HepG2 (cell line): Measurements from ENCODE around the gene ZFPM1. TPM values are rescaled to one million over a fixed set of nuclear protein-coding genes. Genes with fewer than 3 reads are reported as not detected.

Experiments
- ATF7-NPFF ChIP-seq: sonication (generic); formaldehyde crosslinking; IDR thresholded peaks from 2 replicates; pipeline ENCODE4 v1.8.1; 2023; ENCODE audit warnings: mild to moderate bottlenecking, low read depth, missing genetic modification reagents, moderate library complexity
- CBX1 ChIP-seq: IDR thresholded peaks from one replicate; pipeline ENCODE4 v1.6.1; 2016; ENCODE audit warnings: antibody characterized with exemption, low read depth
- FOXK1 ChIP-seq: sonication (generic); formaldehyde crosslinking; IDR thresholded peaks from 2 replicates; pipeline ENCODE4 v1.4.0; 2020; ENCODE audit warnings: low read depth, missing genetic modification reagents, borderline replicate concordance
- GATAD1 ChIP-seq: IDR thresholded peaks from 2 replicates; pipeline ENCODE4 v1.6.1; 2016; ENCODE audit warnings: missing genetic modification reagents, missing compliant biosample characterization
- HDAC1 ChIP-seq: sonication (generic); formaldehyde crosslinking; IDR thresholded peaks from 2 replicates; pipeline ENCODE4 v1.5.1; 2020; ENCODE audit warnings: mild to moderate bottlenecking, missing genetic modification reagents
- HHEX ChIP-seq: IDR thresholded peaks from 2 replicates; pipeline ENCODE4 v1.6.1; 2016; ENCODE audit warnings: control low read depth
- IKZF4 ChIP-seq: sonication (generic); formaldehyde crosslinking; IDR thresholded peaks from 2 replicates; pipeline ENCODE4 v1.5.1; 2020; ENCODE audit warnings: borderline replicate concordance, mild to moderate bottlenecking, low read depth, missing genetic modification reagents; ENCODE audit errors: not compliant biosample characterization
- MEIS2 ChIP-seq: sonication (generic); formaldehyde crosslinking; IDR thresholded peaks from 2 replicates; pipeline ENCODE4 v1.9.0; 2021; ENCODE audit warnings: mild to moderate bottlenecking, missing genetic modification reagents
- PHB2 ChIP-seq: fragments of 450-650 bp; IDR thresholded peaks from 2 replicates; pipeline ENCODE4 v1.6.1; 2018; ENCODE audit not compliant: partially characterized antibody
- POGZ ChIP-seq: sonication (generic); formaldehyde crosslinking; IDR thresholded peaks from 2 replicates; pipeline ENCODE4 v1.4.0; 2020; ENCODE audit warnings: mild to moderate bottlenecking, missing genetic modification reagents
- RAD21 ChIP-seq: fragments of 450-650 bp; formaldehyde crosslinking; IDR thresholded peaks from 2 replicates; pipeline ENCODE4 v1.5.0; 2020; ENCODE audit warnings: mild to moderate bottlenecking
- RBFOX2 ChIP-seq: fragments of 200-400 bp; formaldehyde crosslinking; IDR thresholded peaks from 2 replicates; pipeline ENCODE4 v1.6.1; 2017; ENCODE audit warnings: low read depth, mild to moderate bottlenecking, low read length
- RCOR2 ChIP-seq: IDR thresholded peaks from 2 replicates; pipeline ENCODE4 v1.6.1; 2016; ENCODE audit warnings: missing biosample characterization, missing genetic modification reagents
- STAT5B ChIP-seq: sonication (generic); formaldehyde crosslinking; IDR thresholded peaks from 2 replicates; pipeline ENCODE4 v1.4.0; 2020; ENCODE audit warnings: missing genetic modification reagents
- ZFP62 ChIP-seq: sonication (generic); formaldehyde crosslinking; IDR thresholded peaks from 2 replicates; pipeline ENCODE4 v1.4.0; 2020; ENCODE audit warnings: missing genetic modification reagents
- ZFYVE20 ChIP-seq: sonication (generic); formaldehyde crosslinking; IDR thresholded peaks from 2 replicates; pipeline ENCODE4 v1.8.0; 2023; ENCODE audit warnings: low read depth, mild to moderate bottlenecking, moderate library complexity, missing genetic modification reagents, borderline replicate concordance
- ZKSCAN5 ChIP-seq: sonication (generic); formaldehyde crosslinking; IDR thresholded peaks from 2 replicates; pipeline ENCODE4 v1.5.1; 2020; ENCODE audit warnings: mild to moderate bottlenecking, missing genetic modification reagents
- ZNF556 ChIP-seq: sonication (generic); formaldehyde crosslinking; IDR thresholded peaks from 2 replicates; pipeline ENCODE4 v1.4.0; 2020; ENCODE audit warnings: mild to moderate bottlenecking, missing genetic modification reagents, borderline replicate concordance
- ZNF567 ChIP-seq: sonication (generic); formaldehyde crosslinking; IDR thresholded peaks from 2 replicates; pipeline ENCODE4 v1.8.1; 2023; ENCODE audit warnings: mild to moderate bottlenecking, missing genetic modification reagents, borderline replicate concordance
- ZNF672 ChIP-seq: sonication (generic); formaldehyde crosslinking; IDR thresholded peaks from 2 replicates; pipeline ENCODE4 v1.8.1; 2022; ENCODE audit warnings: missing genetic modification reagents
- ZNF703 ChIP-seq: sonication (generic); formaldehyde crosslinking; IDR thresholded peaks from 2 replicates; pipeline ENCODE4 v1.5.1; 2020; ENCODE audit warnings: missing genetic modification reagents, mild to moderate bottlenecking, moderate library complexity, borderline replicate concordance
- polyA plus RNA-seq, 8 experiments: library from polyadenylated mRNA; depleted of rRNA in 3 of 8; stranded (reverse) in 7 of 8; unstranded in 1 of 8; fragments of >200 nt; fragmentation: Illumina TruSeq in 4 of 8; extraction: Trizol in 4 of 8; gene quantifications; 2 replicates each; pipeline versions ENCODE4 v1.2.1 to v1.2.3, GENCODE V29; 2011 to 2016; ENCODE audit warnings: low read depth in 4 of 8, missing spikeins in 1 of 8, mixed read lengths in 1 of 8; ENCODE audit not compliant: insufficient read depth in 1 of 8
- total RNA-seq, 5 experiments: library from RNA; depleted of rRNA; stranded (reverse); fragments of >200 nt; fragmentation: Illumina TruSeq; extraction: Trizol; gene quantifications; 2 replicates each; pipeline ENCODE4 v1.2.3, GENCODE V29; 2016; ENCODE audit warnings: low read depth in 1 of 5
- TF ChIP-seq, protein P1 (sequence below): sonication (generic); formaldehyde crosslinking; IDR thresholded peaks from 2 replicates; pipeline ENCODE4 v1.5.0; 2020; ENCODE audit warnings: mild to moderate bottlenecking, missing genetic modification reagents
- TF ChIP-seq, protein P2 (sequence below): sonication (generic); formaldehyde crosslinking; IDR thresholded peaks from 2 replicates; pipeline ENCODE4 v1.5.0; 2020; ENCODE audit warnings: mild to moderate bottlenecking, missing genetic modification reagents, borderline replicate concordance
- TF ChIP-seq, protein P3 (sequence below): sonication (generic); formaldehyde crosslinking; IDR thresholded peaks from 2 replicates; pipeline ENCODE4 v1.5.0; 2020; ENCODE audit warnings: missing genetic modification reagents
- TF ChIP-seq, protein P4 (sequence below): IDR thresholded peaks from 2 replicates; pipeline ENCODE4 v1.6.1; 2016; ENCODE audit warnings: missing genetic modification reagents, missing compliant biosample characterization

The ZFPM1 gene
- total and polyA plus RNA-seq, 2 of the 13 experiments (the other 11 are each of a cell fraction or from before 2014, with no cell fraction given): 1.3 to 3.8 TPM

DNA sequence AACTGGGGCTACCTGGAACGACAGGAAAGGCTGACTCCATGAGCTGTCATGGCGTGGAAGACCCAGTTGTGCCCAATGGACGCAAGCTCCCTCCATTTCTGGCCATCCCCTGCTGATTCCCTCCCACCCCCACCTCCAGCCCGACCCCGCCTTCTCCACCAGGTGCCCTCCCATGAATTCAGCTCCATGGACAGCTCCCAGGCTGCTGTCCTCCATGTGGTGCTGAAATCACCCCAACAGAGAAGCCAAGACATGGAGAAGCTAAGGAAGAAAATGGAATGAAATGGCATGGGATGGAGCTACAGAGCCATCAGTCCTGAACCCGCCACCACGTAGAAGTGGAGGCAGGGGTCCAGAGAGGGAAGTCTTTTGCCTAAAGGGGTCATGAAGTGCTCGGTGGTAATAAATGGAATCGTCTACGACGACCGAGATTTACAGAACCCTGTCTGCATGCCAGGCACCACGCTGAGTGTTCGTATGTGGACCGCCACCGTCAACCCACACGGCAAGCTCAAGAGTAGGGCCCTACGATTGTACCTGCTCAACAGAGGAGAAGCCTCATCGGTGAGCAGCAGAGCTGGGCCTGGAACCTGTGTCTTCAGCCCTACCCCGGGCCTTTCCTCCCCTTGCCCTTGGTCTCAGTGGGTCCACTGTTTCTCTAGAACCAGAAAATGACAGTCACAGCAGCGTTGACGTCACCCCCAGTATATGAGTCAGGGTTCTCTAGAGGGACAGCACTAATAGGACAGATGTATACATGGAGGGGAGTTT, 107.8 kb downstream of the ZFPM1 start (continued):
- TF ChIP-seq, protein P1, sequence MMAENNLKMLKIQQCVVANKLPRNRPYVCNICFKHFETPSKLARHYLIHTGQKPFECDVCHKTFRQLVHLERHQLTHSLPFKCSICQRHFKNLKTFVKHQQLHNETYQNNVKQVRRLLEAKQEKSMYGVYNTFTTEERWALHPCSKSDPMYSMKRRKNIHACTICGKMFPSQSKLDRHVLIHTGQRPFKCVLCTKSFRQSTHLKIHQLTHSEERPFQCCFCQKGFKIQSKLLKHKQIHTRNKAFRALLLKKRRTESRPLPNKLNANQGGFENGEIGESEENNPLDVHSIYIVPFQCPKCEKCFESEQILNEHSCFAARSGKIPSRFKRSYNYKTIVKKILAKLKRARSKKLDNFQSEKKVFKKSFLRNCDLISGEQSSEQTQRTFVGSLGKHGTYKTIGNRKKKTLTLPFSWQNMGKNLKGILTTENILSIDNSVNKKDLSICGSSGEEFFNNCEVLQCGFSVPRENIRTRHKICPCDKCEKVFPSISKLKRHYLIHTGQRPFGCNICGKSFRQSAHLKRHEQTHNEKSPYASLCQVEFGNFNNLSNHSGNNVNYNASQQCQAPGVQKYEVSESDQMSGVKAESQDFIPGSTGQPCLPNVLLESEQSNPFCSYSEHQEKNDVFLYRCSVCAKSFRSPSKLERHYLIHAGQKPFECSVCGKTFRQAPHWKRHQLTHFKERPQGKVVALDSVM (CRISPR knock-in tag): 0 out of 2 replicates have a peak, but pooled peaks have one; percentile 27
- TF ChIP-seq, protein P2, sequence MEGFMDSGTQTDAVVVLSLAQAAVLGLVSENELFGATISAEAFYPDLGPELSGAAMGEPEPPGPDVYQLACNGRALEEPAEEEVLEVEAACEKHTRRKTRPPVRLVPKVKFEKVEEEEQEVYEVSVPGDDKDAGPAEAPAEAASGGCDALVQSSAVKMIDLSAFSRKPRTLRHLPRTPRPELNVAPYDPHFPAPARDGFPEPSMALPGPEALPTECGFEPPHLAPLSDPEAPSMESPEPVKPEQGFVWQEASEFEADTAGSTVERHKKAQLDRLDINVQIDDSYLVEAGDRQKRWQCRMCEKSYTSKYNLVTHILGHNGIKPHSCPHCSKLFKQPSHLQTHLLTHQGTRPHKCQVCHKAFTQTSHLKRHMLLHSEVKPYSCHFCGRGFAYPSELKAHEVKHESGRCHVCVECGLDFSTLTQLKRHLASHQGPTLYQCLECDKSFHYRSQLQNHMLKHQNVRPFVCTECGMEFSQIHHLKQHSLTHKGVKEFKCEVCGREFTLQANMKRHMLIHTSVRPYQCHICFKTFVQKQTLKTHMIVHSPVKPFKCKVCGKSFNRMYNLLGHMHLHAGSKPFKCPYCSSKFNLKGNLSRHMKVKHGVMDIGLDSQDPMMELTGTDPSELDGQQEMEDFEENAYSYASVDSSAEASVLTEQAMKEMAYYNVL (CRISPR knock-in tag): peak; percentile 85
- TF ChIP-seq PHB2: no peak
- TF ChIP-seq ZNF703 (CRISPR knock-in tag): peak; percentile 73; the same call in 1 of the 2 replicates
- peak; percentile 99 for TF ChIP-seq ATF7-NPFF (CRISPR knock-in tag)
- no peak for TF ChIP-seq ZNF567 (CRISPR knock-in tag)
- TF ChIP-seq STAT5B (CRISPR knock-in tag): peak; percentile 100
- peak; percentile 98; the same call in 1 of the 2 replicates for TF ChIP-seq FOXK1 (CRISPR knock-in tag)
- no peak for TF ChIP-seq ZFP62 (CRISPR knock-in tag)
- TF ChIP-seq RBFOX2: no peak
- peak; percentile 91 for TF ChIP-seq ZNF556 (CRISPR knock-in tag)
- TF ChIP-seq ZKSCAN5 (CRISPR knock-in tag): peak; percentile 93
- TF ChIP-seq GATAD1 (CRISPR knock-in tag): peak; percentile 90
- TF ChIP-seq RCOR2 (CRISPR knock-in tag): peak; percentile 92
- peak; percentile 85 for TF ChIP-seq HDAC1 (CRISPR knock-in tag)
- TF ChIP-seq ZFYVE20 (CRISPR knock-in tag): peak; percentile 99
- TF ChIP-seq, protein P3, sequence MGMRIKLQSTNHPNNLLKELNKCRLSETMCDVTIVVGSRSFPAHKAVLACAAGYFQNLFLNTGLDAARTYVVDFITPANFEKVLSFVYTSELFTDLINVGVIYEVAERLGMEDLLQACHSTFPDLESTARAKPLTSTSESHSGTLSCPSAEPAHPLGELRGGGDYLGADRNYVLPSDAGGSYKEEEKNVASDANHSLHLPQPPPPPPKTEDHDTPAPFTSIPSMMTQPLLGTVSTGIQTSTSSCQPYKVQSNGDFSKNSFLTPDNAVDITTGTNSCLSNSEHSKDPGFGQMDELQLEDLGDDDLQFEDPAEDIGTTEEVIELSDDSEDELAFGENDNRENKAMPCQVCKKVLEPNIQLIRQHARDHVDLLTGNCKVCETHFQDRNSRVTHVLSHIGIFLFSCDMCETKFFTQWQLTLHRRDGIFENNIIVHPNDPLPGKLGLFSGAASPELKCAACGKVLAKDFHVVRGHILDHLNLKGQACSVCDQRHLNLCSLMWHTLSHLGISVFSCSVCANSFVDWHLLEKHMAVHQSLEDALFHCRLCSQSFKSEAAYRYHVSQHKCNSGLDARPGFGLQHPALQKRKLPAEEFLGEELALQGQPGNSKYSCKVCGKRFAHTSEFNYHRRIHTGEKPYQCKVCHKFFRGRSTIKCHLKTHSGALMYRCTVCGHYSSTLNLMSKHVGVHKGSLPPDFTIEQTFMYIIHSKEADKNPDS (CRISPR knock-in tag): peak; percentile 96
- peak; percentile 99 for TF ChIP-seq IKZF4 (CRISPR knock-in tag)
- TF ChIP-seq CBX1: no peak
- TF ChIP-seq RAD21: no peak
- peak; percentile 95 for TF ChIP-seq HHEX
- no peak for TF ChIP-seq POGZ (CRISPR knock-in tag)
- TF ChIP-seq ZNF672 (CRISPR knock-in tag): peak; percentile 85; the same call in 1 of the 2 replicates
- TF ChIP-seq, protein P4, sequence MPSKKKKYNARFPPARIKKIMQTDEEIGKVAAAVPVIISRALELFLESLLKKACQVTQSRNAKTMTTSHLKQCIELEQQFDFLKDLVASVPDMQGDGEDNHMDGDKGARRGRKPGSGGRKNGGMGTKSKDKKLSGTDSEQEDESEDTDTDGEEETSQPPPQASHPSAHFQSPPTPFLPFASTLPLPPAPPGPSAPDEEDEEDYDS (CRISPR knock-in tag): peak; percentile 91
- TF ChIP-seq MEIS2 (CRISPR knock-in tag): peak; percentile 100
